Measurements from ENCODE around the gene ARID1B. TPM values are rescaled to one million over a fixed set of nuclear protein-coding genes. Genes with fewer than 3 reads are reported as not detected.

The ARID1B gene
- total RNA-seq, 1 donor from 2014 or later: 248 TPM

DNA sequence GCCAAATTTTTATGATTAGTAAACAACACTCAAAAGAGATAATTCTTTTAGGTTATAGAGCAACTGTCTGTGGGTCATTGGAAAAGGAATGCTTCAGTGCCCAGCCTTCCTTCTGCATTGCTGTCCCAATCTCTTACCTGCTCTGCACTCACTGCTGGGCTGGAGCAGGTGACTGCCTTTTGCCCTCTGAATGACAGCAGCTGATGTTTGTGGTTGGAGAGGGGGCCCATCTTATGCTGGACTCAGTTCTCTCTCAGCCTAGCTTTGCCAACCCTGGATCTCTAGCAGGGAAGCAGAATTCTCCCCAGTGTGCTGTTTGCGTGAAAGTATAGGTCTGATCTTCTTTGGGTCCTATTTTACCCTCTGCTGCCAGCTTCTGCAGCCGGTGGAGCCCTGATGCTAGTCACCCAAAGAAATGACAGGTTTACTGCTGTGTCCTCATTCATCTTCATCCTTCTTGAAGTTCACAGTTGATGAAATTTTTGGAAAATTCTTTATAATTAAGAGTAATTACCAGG is 193.5 kb downstream of the ARID1B start:
- peaks cover 76% of the 10 kb centered on the region for H3K4me1 Mint-ChIP-seq
- ChIA-PET CTCF (no interaction called here), POLR2A (no interaction called here)
- H3K4me3 Mint-ChIP-seq: peak overlapping the region; percentile 11
- intact Hi-C loops (cut with micrococcal nuclease): no loop called here
- no peaks in the 10 kb centered on the region for H3K27me3 Mint-ChIP-seq
- no peaks in the 10 kb centered on the region for H3K36me3 Mint-ChIP-seq (ENCODE audit: low read depth)
- no peak overlapping the region for H3K27ac Mint-ChIP-seq
- H3K9me3 Mint-ChIP-seq: peaks cover 2% of the 10 kb centered on the region
- ATAC-seq (ENCODE audit: low read depth) (no peak), DNase-seq (no peak)
- TF ChIP-seq, protein P1, sequence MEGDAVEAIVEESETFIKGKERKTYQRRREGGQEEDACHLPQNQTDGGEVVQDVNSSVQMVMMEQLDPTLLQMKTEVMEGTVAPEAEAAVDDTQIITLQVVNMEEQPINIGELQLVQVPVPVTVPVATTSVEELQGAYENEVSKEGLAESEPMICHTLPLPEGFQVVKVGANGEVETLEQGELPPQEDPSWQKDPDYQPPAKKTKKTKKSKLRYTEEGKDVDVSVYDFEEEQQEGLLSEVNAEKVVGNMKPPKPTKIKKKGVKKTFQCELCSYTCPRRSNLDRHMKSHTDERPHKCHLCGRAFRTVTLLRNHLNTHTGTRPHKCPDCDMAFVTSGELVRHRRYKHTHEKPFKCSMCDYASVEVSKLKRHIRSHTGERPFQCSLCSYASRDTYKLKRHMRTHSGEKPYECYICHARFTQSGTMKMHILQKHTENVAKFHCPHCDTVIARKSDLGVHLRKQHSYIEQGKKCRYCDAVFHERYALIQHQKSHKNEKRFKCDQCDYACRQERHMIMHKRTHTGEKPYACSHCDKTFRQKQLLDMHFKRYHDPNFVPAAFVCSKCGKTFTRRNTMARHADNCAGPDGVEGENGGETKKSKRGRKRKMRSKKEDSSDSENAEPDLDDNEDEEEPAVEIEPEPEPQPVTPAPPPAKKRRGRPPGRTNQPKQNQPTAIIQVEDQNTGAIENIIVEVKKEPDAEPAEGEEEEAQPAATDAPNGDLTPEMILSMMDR (IDR thresholded peaks at IDR 0.05): no peak

GRCh38 chr6:156971153-156971885 is 194.1 kb downstream of the ARID1B start:
- peak overlapping the region; percentile 30 for H3K27ac Mint-ChIP-seq
- ChIA-PET POLR2A (no interaction called here), CTCF (no interaction called here)
- DNase-seq (no peak), ATAC-seq (ENCODE audit: low read depth) (no peak)
- H3K4me1 Mint-ChIP-seq: peaks cover 83% of the 10 kb centered on the region
- peaks cover 2% of the 10 kb centered on the region for H3K9me3 Mint-ChIP-seq
- no peak overlapping the region for H3K4me3 Mint-ChIP-seq
- intact Hi-C loops (cut with micrococcal nuclease): no loop called here
- no peaks in the 10 kb centered on the region for H3K36me3 Mint-ChIP-seq (ENCODE audit: low read depth)
- no peaks in the 10 kb centered on the region for H3K27me3 Mint-ChIP-seq
- TF ChIP-seq, protein P1 (IDR thresholded peaks at IDR 0.05): no peak

- CTCF ChIA-PET: no interaction called here
- no peak for DNase-seq
- ATAC-seq (ENCODE audit: low read depth): no peak
- Mint-ChIP-seq H3K36me3 (ENCODE audit: low read depth) (no peaks in the 10 kb centered on the region), H3K4me1 (peaks cover 88% of the 10 kb centered on the region), H3K27me3 (no peaks in the 10 kb centered on the region), H3K9me3 (peaks cover 2% of the 10 kb centered on the region), H3K27ac (no peak overlapping the region), H3K4me3 (no peak overlapping the region)
- TF ChIP-seq, protein P1 (IDR thresholded peaks at IDR 0.05): no peak
- POLR2A ChIA-PET: interaction anchor here (0.7 kb wide), 1 partner anchor 15 kb away, joined by 3 read pairs; no protein-coding TSS in a partner anchor
- intact Hi-C loops (cut with micrococcal nuclease): loop anchor here (2.0 kb wide), 1 partner anchor 13 kb away; no protein-coding TSS in a partner anchor
These were observed 195.0 kb downstream of the ARID1B start for GRCh38 chr6:156972145-156972544.

GRCh38 chr6:156974830-156975261 is 197.7 kb downstream of the ARID1B start:
- TF ChIP-seq, protein P1 (IDR thresholded peaks at IDR 0.05): no peak
- ATAC-seq (ENCODE audit: low read depth) (no peak), DNase-seq (no peak)
- peaks cover 90% of the 10 kb centered on the region for H3K4me1 Mint-ChIP-seq
- no peaks in the 10 kb centered on the region for H3K36me3 Mint-ChIP-seq (ENCODE audit: low read depth)
- no peaks in the 10 kb centered on the region for H3K27me3 Mint-ChIP-seq
- no peaks in the 10 kb centered on the region for H3K9me3 Mint-ChIP-seq
- intact Hi-C loops (cut with micrococcal nuclease): loop anchor here (1.0 to 5.0 kb wide), 2 partner anchors 13 to 178 kb away; no protein-coding TSS in a partner anchor
- POLR2A ChIA-PET: no interaction called here
- CTCF ChIA-PET: no interaction called here
- H3K27ac Mint-ChIP-seq: peak overlapping the region; percentile 81
- H3K4me3 Mint-ChIP-seq: peak overlapping the region; percentile 59

GRCh38 chr6:156975414-156975813 is 198.2 kb downstream of the ARID1B start:
- H3K4me1 Mint-ChIP-seq: peaks cover 94% of the 10 kb centered on the region
- no peaks in the 10 kb centered on the region for H3K27me3 Mint-ChIP-seq
- ATAC-seq (ENCODE audit: low read depth) (no peak), DNase-seq (no peak)
- no peaks in the 10 kb centered on the region for H3K36me3 Mint-ChIP-seq (ENCODE audit: low read depth)
- H3K27ac Mint-ChIP-seq: peak overlapping the region; percentile 84
- H3K4me3 Mint-ChIP-seq: peak overlapping the region; percentile 79
- CTCF ChIA-PET: interaction anchor here (1.4 kb wide), 1 partner anchor 49 kb away, joined by 3 read pairs; no protein-coding TSS in a partner anchor
- intact Hi-C loops (cut with micrococcal nuclease): loop anchor here (1.0 to 5.0 kb wide), 2 partner anchors 13 to 178 kb away; no protein-coding TSS in a partner anchor
- TF ChIP-seq, protein P1 (IDR thresholded peaks at IDR 0.05): no peak
- H3K9me3 Mint-ChIP-seq: no peaks in the 10 kb centered on the region
- POLR2A ChIA-PET: interaction anchor here (0.7 kb wide), 1 partner anchor 56 kb away, joined by 4 read pairs; no protein-coding TSS in a partner anchor
